CD14-positive monocyte (primary cell): ENCODE results near the gene TRIM65. TPM values are rescaled to one million over a fixed set of nuclear protein-coding genes. Genes with fewer than 3 reads are reported as not detected.
A peak's percentile ranks its signal among the peaks of the same experiment; 100 is the strongest.

Experiments used
- DNase-seq, 3 donors: peaks; one replicate each; pipeline ENCODE4 v3.0.0-alpha.2; 2011 to 2022
- H2AFZ ChIP-seq: 2 replicates; pipeline ENCODE4 v1.6.0; 2012; ENCODE audit warnings: mild to moderate bottlenecking, low read depth, low read length, inconsistent platforms; ENCODE audit not compliant: insufficient read depth, poor library complexity, severe bottlenecking
- H3K27ac ChIP-seq, 2 donors: 1 replicate in 1 of 2; 2 replicates in 1 of 2; pipeline ENCODE4 v1.5.1; 2012 to 2013; ENCODE audit warnings: low read length in 2 of 2, control low read depth in 1 of 2, inconsistent platforms in 1 of 2, low read depth in 1 of 2, mild to moderate bottlenecking in 1 of 2
- H3K27me3 ChIP-seq, 2 donors: one replicate each; pipeline versions ENCODE4 v1.6.0 to v1.6.1; 2011 to 2013; ENCODE audit warnings: low read length in 2 of 2; ENCODE audit not compliant: control insufficient read depth in 2 of 2, insufficient read depth in 2 of 2
- H3K36me3 ChIP-seq, 2 donors: replicated peaks in 1 of 2; 1 replicate in 1 of 2; 2 replicates in 1 of 2; pipeline versions ENCODE4 v1.5.1 to v1.6.1; 2012 to 2013; ENCODE audit warnings: low read length in 2 of 2, control low read depth in 1 of 2, inconsistent platforms in 1 of 2, mild to moderate bottlenecking in 1 of 2; ENCODE audit not compliant: insufficient read depth in 2 of 2, control insufficient read depth in 1 of 2
- H3K4me1 ChIP-seq, 2 donors: 1 replicate in 1 of 2; 2 replicates in 1 of 2; pipeline versions ENCODE4 v1.5.1 to v1.6.1; 2012 to 2013; ENCODE audit warnings: low read length in 2 of 2, control low read depth in 1 of 2, inconsistent platforms in 1 of 2, mild to moderate bottlenecking in 1 of 2, moderate library complexity in 1 of 2; ENCODE audit not compliant: insufficient read depth in 2 of 2, control insufficient read depth in 1 of 2
- H3K4me2 ChIP-seq: replicated peaks from 2 replicates; pipeline ENCODE3; 2012; ENCODE audit warnings: low read length, moderate library complexity, mild to moderate bottlenecking; ENCODE audit not compliant: poor library complexity, severe bottlenecking; ENCODE audit errors: extremely low read depth
- H3K4me3 ChIP-seq, 3 experiments: fragments of 200-600 bp in 1 of 3; sonication (generic) in 1 of 3; replicated peaks in 1 of 3; 1 replicate in 2 of 3; 2 replicates in 1 of 3; pipeline ENCODE4 v1.5.1; 2011 to 2013; ENCODE audit warnings: low read length in 3 of 3, mild to moderate bottlenecking in 3 of 3, control low read depth in 2 of 3, low read depth in 2 of 3, inconsistent platforms in 1 of 3, moderate library complexity in 1 of 3
- H3K79me2 ChIP-seq: 2 replicates; pipeline ENCODE4 v1.6.0; 2012; ENCODE audit warnings: mild to moderate bottlenecking, control low read depth, inconsistent platforms, low read length, moderate library complexity; ENCODE audit not compliant: insufficient read depth
- H3K9ac ChIP-seq: 2 replicates; pipeline ENCODE4 v1.6.0; 2017; ENCODE audit warnings: low read length, mild to moderate bottlenecking; ENCODE audit not compliant: insufficient read depth, poor library complexity, severe bottlenecking
- H3K9me3 ChIP-seq, 2 donors: replicated peaks in 1 of 2; 1 replicate in 1 of 2; 2 replicates in 1 of 2; pipeline versions ENCODE4 v1.5.1 to v1.6.1; 2012 to 2013; ENCODE audit warnings: low read length in 2 of 2, control low read depth in 1 of 2; ENCODE audit not compliant: control insufficient read depth in 1 of 2, insufficient read depth in 1 of 2
- H4K20me1 ChIP-seq: 2 replicates; pipeline ENCODE4 v1.6.0; 2012; ENCODE audit warnings: mild to moderate bottlenecking, low read length, control low read depth, moderate library complexity; ENCODE audit not compliant: insufficient read depth
- H3K27ac Mint-ChIP-seq, 7 donors: one replicate each; pipeline ENCODE4 v1.8.0; 2020; ENCODE audit warnings: mild to moderate bottlenecking in 7 of 7, mixed read lengths in 7 of 7, moderate library complexity in 6 of 7, inconsistent platforms in 2 of 7
- H3K27me3 Mint-ChIP-seq, 3 donors: one replicate each; pipeline ENCODE4 v1.8.0; 2021 to 2022; ENCODE audit warnings: low read depth in 3 of 3, mild to moderate bottlenecking in 3 of 3, mixed read lengths in 3 of 3, moderate library complexity in 3 of 3, inconsistent platforms in 1 of 3
- H3K36me3 Mint-ChIP-seq, 2 donors: one replicate each; pipeline ENCODE4 v1.8.0; 2020; ENCODE audit warnings: mixed read lengths in 2 of 2, inconsistent platforms in 1 of 2, mild to moderate bottlenecking in 1 of 2
- H3K4me1 Mint-ChIP-seq: one replicate; pipeline ENCODE4 v1.8.0; 2020; ENCODE audit warnings: mild to moderate bottlenecking, mixed read lengths
- H3K4me3 Mint-ChIP-seq, 2 donors: one replicate each; pipeline ENCODE4 v1.8.0; 2020; ENCODE audit warnings: mild to moderate bottlenecking in 2 of 2, mixed read lengths in 2 of 2, moderate library complexity in 1 of 2
- H3K9me3 Mint-ChIP-seq, 7 donors: one replicate each; pipeline ENCODE4 v1.8.0; 2020 to 2022; ENCODE audit warnings: mixed read lengths in 7 of 7, mild to moderate bottlenecking in 6 of 7, moderate library complexity in 6 of 7, inconsistent platforms in 2 of 7
- WGBS: methylation state at CpG from one replicate; pipeline ENCODE4 v1.1.5; 2013; ENCODE audit warnings: missing lambda C conversion rate; ENCODE audit not compliant: insufficient coverage; 5-methylcytosine and 5-hydroxymethylcytosine counted together
- intact Hi-C, 2 donors: fragments of 100-400 bp; cut with micrococcal nuclease; formaldehyde crosslinking; loops; one replicate each; pipeline versions ENCODE4 v1.15.0 to v1.15.1; 2023
- polyA plus RNA-seq, 3 donors: library from polyadenylated mRNA; depleted of rRNA in 1 of 3; unstranded in 2 of 3; stranded (reverse) in 1 of 3; fragments of 300-500 nt in 2 of 3; fragments of >200 nt in 1 of 3; fragmentation: Illumina TruSeq in 2 of 3; gene quantifications; 1 replicate in 2 of 3; 2 replicates in 1 of 3; pipeline ENCODE4 v1.2.3, GENCODE V29; 2012 to 2021
- TF ChIP-seq, protein P1 (sequence below): fragments of 200-600 bp; IDR thresholded peaks from one replicate; pipeline ENCODE4 v1.8.0; 2022; ENCODE audit warnings: antibody characterized with exemption, mild to moderate bottlenecking

Gene TRIM65
- polyA plus RNA-seq, 3 donors, result 5.6 to 10.4 (median 5.9) TPM

DNA sequence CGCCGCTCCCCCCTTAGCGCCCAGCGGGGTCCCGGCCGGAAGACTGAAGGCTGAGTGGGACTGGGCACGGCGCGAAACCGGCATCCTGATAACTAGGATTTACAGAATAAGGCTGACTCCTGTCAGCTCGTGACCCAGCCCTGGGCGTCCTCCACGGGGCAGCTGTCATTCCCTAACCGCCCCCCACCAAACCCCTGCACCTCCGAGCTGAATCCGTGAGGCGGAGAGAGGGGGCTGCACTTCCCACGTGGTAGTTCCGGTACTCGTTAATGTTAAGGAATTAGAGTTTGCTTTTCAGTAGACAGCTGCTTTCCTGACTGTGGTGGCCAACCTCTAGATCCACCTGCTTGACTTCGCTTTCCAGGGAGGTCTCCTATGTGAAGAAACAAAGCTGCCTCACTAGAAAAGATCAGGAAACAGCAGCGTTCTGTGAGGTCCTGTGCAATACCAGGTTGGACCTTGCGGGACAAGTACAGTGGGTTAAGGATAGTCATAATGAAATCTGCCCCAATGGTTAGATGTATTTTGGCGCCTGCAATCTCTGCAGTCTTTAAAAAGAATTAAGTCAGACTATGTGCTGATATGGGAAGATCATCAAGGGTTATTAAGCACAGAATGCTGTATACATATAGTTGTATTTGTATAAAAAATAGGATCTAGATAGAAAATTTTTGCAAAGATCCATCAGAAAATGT, 40.5 kb downstream of the TRIM65 start:
- WGBS, result 2% methylated on average over 6 of the region's 24 CpGs
- Histone ChIP-seq H3K36me3 (peaks cover 4 to 7% of the 10 kb centered on the region in 2 donors), H4K20me1 (peaks cover 6% of the 10 kb centered on the region), H3K4me3 (peak overlapping the region; percentile 67 to 95 (median 71)), H3K9me3 (no peaks in the 10 kb centered on the region), H2AFZ (peak overlapping the region; percentile 92), H3K79me2 (peaks cover 43% of the 10 kb centered on the region), H3K27me3 (no peaks in the 10 kb centered on the region), H3K4me1 (peaks cover 50 to 60% of the 10 kb centered on the region in 2 donors), H3K27ac (peak overlapping the region; percentile 84 to 91), H3K4me2 (peak overlapping the region; percentile 89), H3K9ac (peak overlapping the region; percentile 92)
- TF ChIP-seq, protein P1, sequence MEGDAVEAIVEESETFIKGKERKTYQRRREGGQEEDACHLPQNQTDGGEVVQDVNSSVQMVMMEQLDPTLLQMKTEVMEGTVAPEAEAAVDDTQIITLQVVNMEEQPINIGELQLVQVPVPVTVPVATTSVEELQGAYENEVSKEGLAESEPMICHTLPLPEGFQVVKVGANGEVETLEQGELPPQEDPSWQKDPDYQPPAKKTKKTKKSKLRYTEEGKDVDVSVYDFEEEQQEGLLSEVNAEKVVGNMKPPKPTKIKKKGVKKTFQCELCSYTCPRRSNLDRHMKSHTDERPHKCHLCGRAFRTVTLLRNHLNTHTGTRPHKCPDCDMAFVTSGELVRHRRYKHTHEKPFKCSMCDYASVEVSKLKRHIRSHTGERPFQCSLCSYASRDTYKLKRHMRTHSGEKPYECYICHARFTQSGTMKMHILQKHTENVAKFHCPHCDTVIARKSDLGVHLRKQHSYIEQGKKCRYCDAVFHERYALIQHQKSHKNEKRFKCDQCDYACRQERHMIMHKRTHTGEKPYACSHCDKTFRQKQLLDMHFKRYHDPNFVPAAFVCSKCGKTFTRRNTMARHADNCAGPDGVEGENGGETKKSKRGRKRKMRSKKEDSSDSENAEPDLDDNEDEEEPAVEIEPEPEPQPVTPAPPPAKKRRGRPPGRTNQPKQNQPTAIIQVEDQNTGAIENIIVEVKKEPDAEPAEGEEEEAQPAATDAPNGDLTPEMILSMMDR, result peak; percentile 18
- DNase-seq, result peak in 2 of 3 donors; percentile 19 to 35
- H3K27me3 Mint-ChIP-seq, result peaks cover 0 to 4% (median 0%) of the 10 kb centered on the region in 3 donors
- intact Hi-C loops, result loop anchor here in 1 of 2 donors (5.0 kb wide), 2 partner anchors 41 to 79 kb away; partner anchors contain the start of gene TRIM65
- H3K4me1 Mint-ChIP-seq, result peaks cover 44% of the 10 kb centered on the region
- no peak overlapping the region for H3K4me3 Mint-ChIP-seq
- peak overlapping the region in 6 of 7 donors; percentile 83 to 96 (median 94) for H3K27ac Mint-ChIP-seq
- peaks cover 7 to 14% of the 10 kb centered on the region in 2 donors for H3K36me3 Mint-ChIP-seq
- peaks cover 0 to 2% (median 0%) of the 10 kb centered on the region in 7 donors for H3K9me3 Mint-ChIP-seq

DNA sequence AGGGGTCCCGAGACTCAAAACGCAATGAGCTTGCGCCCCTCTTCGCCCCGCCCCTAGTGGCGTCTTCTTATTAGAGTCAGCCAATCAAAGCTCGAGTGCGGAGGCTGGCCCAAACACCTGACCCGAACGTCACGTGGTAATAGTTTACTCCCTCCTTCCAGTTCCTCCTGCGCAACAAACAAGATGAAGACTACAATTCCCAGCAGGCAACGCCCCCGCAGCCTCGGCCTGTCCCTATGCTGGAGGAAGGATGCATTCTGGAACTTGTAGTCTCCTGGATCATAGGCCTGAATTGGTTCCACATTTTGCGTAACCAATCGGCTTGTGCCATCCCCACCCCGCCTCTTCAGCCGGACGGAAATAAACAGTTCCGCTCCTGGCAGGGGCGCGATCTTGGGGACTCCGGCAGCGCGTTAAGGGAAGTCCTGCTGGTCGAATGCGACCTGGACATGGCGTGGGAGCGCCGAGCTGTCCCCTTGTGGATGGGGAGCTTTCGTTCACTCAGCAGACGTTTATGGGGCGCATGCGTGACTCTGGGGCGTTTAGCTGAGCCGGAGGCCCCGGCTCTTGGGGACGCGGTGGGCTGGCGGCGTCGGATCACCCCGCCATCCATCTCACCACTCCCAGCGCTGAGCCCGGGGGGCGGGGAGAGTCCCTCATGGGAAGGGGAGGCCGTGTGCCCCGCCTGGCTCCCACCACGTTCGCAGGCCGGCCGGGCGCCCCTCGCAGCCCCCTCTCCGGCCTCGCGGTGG, 41.3 kb downstream of the TRIM65 start, which contains the start of gene WBP2:
WBP2 (minus strand) TSS at position 26 of the 752 bp plus-strand sequence. CDS start 38 bp downstream, outside the sequence.
- H3K9me3 ChIP-seq, result no peaks in the 10 kb centered on the region
- Mint-ChIP-seq H3K27me3 (peaks cover 0 to 4% (median 0%) of the 10 kb centered on the region in 3 donors), H3K9me3 (peaks cover 0 to 2% (median 0%) of the 10 kb centered on the region in 7 donors), H3K4me1 (peaks cover 41% of the 10 kb centered on the region), H3K27ac (peak within 1 kb of the TSS in 6 of 7 donors; percentile 83 to 96 (median 94)), H3K4me3 (no peak within 1 kb of the TSS), H3K36me3 (peaks cover 14 to 21% of the 10 kb centered on the region in 2 donors)
- peaks cover 12 to 14% of the 10 kb centered on the region in 2 donors for H3K36me3 ChIP-seq
- H3K4me2 ChIP-seq, result peak within 1 kb of the TSS; percentile 89
- H3K9ac ChIP-seq, result peak within 1 kb of the TSS; percentile 92
- H3K79me2 ChIP-seq, result peaks cover 47% of the 10 kb centered on the region
- no peaks in the 10 kb centered on the region for H3K27me3 ChIP-seq
- H4K20me1 ChIP-seq, result peaks cover 12% of the 10 kb centered on the region
- peak; percentile 100 for DNase-seq
- H3K27ac ChIP-seq, result peak within 1 kb of the TSS; percentile 84 to 91
- under 1% methylated on average over 50 of the region's 58 CpGs for WGBS
- peaks cover 50 to 57% of the 10 kb centered on the region in 2 donors for H3K4me1 ChIP-seq
- H2AFZ ChIP-seq, result peak within 1 kb of the TSS; percentile 92
- TF ChIP-seq, protein P1, result peak; percentile 34
- intact Hi-C loops, result loop anchor here in 1 of 2 donors (5.0 kb wide), 2 partner anchors 42 to 78 kb away; partner anchors contain the start of gene TRIM65
- peak within 1 kb of the TSS; percentile 67 to 95 (median 89) for H3K4me3 ChIP-seq
